ENCODE results near the gene CD109. TPM values are rescaled to one million over a fixed set of nuclear protein-coding genes. Genes with fewer than 3 reads are reported as not detected.
"Not testable (repeated sequence)": the region's sequence is repeated elsewhere in the genome, so short reads cannot be mapped to it uniquely, and the experiment has no call there.

Gene CD109
- total and polyA plus RNA-seq, 12 donors = 0.47 to 6.2 (median 3.3) TPM

DNA sequence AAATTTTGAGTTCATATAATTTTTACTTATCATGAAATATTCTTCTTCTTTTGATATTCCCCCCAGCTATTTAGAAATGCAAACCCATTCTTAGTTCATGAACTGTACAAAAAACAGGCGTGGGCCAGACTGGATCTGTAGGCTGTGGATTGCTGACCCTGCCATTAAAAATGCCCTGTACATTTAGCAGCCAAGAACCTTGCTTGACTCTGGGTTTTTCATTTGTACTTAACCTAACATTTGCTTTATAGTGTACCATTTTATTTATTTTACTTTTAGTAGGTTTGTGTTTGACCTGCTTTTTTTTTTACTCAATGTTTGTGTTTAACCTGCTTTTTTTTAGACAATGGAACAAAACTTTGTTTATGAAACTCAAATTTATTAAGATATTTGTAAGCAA is 14.9 kb downstream of the CD109 start:
- TF ChIP-seq CTCF (IDR thresholded peaks at IDR 0.05) = no peak
- no peak for TF ChIP-seq POLR2A (IDR thresholded peaks at IDR 0.05)
- Histone ChIP-seq H3K4me3 (no peak overlapping the region), H3K9me3 (replicated peaks in 1 of 3) (no peaks in the 10 kb centered on the region), H3K4me1 (replicated peaks in 1 of 2) (no peaks in the 10 kb centered on the region), H3K27ac (no peak overlapping the region), H3K27me3 (no peaks in the 10 kb centered on the region), H3K36me3 (replicated peaks in 1 of 2) (no peaks in the 10 kb centered on the region)
- WGBS, 4 donors = 58 to 86% (median 73%) methylated on average over 1 of the region's 1 CpG
- no peak for DNase-seq
- intact Hi-C loops (cut with DNase I) = no loop called here

GRCh38 chr6:73712535-73713173 is 16.7 kb downstream of the CD109 start:
- no peaks in the 10 kb centered on the region for H3K9me3 ChIP-seq (replicated peaks in 1 of 3)
- H3K36me3 ChIP-seq (replicated peaks in 1 of 2) = no peaks in the 10 kb centered on the region
- 85 to 87% (median 86%) methylated on average over 5 of the region's 5 CpGs for WGBS, 4 donors
- intact Hi-C loops (cut with DNase I) = no loop called here
- H3K4me3 ChIP-seq = no peak overlapping the region
- H3K27ac ChIP-seq = no peak overlapping the region
- no peaks in the 10 kb centered on the region for H3K27me3 ChIP-seq
- TF ChIP-seq CTCF (IDR thresholded peaks at IDR 0.05) (no peak), POLR2A (IDR thresholded peaks at IDR 0.05) (no peak)
- DNase-seq = no peak
- no peaks in the 10 kb centered on the region for H3K4me1 ChIP-seq (replicated peaks in 1 of 2)

DNA sequence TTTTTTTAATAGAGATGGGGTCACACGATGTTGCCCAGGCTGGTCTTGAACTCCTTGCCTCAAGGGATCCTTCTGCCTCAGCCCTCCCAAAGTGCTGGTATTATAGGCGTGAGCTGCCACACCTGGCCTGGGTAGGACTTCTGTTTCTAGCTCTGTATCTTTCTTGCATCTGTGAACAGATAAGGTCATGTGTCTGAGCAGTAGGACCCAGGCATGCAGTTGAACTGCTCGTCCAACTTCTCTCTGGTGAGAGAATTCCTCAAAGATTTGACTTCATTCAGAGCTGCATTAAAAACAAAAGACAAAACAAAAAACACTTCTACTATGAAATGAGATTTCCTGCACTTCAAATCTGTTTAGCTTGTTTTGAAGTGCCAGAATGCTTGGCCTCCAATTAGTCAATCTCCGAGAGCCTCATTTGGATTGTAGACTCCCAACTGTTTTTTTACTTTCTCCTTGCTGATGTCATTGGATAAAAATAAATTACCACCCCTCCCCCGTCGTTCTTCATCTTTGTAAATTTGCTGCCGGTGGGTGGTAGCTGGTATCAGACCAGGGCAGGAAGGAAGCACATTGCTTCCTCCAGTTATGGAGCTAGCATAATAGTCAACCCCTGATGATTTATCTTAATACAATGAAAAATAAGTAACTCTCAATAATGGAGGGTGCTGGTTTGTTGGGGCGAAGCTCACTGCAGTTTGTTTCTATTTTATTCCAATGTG is 17.6 kb downstream of the CD109 start:
- WGBS, 4 donors = 51 to 67% (median 55%) methylated on average over 8 of the region's 8 CpGs
- intact Hi-C loops (cut with DNase I) = no loop called here

GRCh38 chr6:73715111-73715508 is 19.1 kb downstream of the CD109 start:
- 56 to 74% (median 65%) methylated on average over 5 of the region's 5 CpGs for WGBS, 4 donors

More for the DNA sequence above, 17.6 kb downstream of the CD109 start:
- no peak for DNase-seq
- Histone ChIP-seq H3K27me3 (no peaks in the 10 kb centered on the region), H3K4me3 (no peak overlapping the region), H3K27ac (peak overlapping the region in 1 of 5 donors; percentile 24), H3K9me3 (replicated peaks in 1 of 3) (no peaks in the 10 kb centered on the region), H3K36me3 (replicated peaks in 1 of 2) (no peaks in the 10 kb centered on the region), H3K4me1 (replicated peaks in 1 of 2) (no peaks in the 10 kb centered on the region)
- TF ChIP-seq CTCF (IDR thresholded peaks at IDR 0.05) (no peak), POLR2A (IDR thresholded peaks at IDR 0.05) (no peak)

More at GRCh38 chr6:73715111-73715508, 19.1 kb downstream of the CD109 start:
- H3K4me1 ChIP-seq (replicated peaks in 1 of 2); DNase-seq; intact Hi-C loops (cut with DNase I); H3K36me3 ChIP-seq (replicated peaks in 1 of 2); H3K4me3 ChIP-seq; H3K27me3 ChIP-seq; H3K9me3 ChIP-seq (replicated peaks in 1 of 3); H3K27ac ChIP-seq: not testable (repeated sequence)

Data from adrenal gland (tissue), 12 donors.